Tibial artery (tissue), 4 donors: ENCODE data around the gene CDH24.

Experiments
- DNase-seq, 2 donors: peaks; one replicate each; pipeline ENCODE4 v3.0.0-alpha.2; 2019
- H3K27ac ChIP-seq, 2 donors: fragments of 200-600 bp; sonication (generic) in 1 of 2; 1 replicate in 1 of 2; 2 replicates in 1 of 2; pipeline ENCODE4 v1.5.1; 2018 to 2019; ENCODE audit warnings: mild to moderate bottlenecking in 1 of 2
- H3K27me3 ChIP-seq, 2 donors: fragments of 200-600 bp; sonication (generic) in 1 of 2; one replicate each; pipeline versions ENCODE4 v1.5.1 to v1.6.0; 2016 to 2019
- H3K36me3 ChIP-seq, 3 donors: fragments of 200-600 bp; sonication (generic) in 2 of 3; one replicate each; pipeline ENCODE4 v1.5.1; 2016 to 2019; ENCODE audit warnings: mild to moderate bottlenecking in 2 of 3
- H3K4me1 ChIP-seq, 4 donors: fragments of 200-600 bp; sonication (generic) in 2 of 4; 1 replicate in 3 of 4; 2 replicates in 1 of 4; pipeline ENCODE4 v1.5.1; 2016 to 2019
- H3K4me3 ChIP-seq, 2 donors: fragments of 200-600 bp; sonication (generic) in 1 of 2; 1 replicate in 1 of 2; 2 replicates in 1 of 2; pipeline ENCODE4 v1.5.1; 2018 to 2019; ENCODE audit warnings: mild to moderate bottlenecking in 2 of 2
- H3K9me3 ChIP-seq, 3 donors: fragments of 200-600 bp; sonication (generic) in 1 of 3; one replicate each; pipeline ENCODE4 v1.5.1; 2016 to 2019
- CTCF ChIP-seq, 2 experiments: fragments of 200-600 bp in 1 of 2; fragments of 450-650 bp in 1 of 2; IDR thresholded peaks; one replicate each; pipeline ENCODE4 v1.5.1; 2017 to 2019; ENCODE audit warnings: antibody characterized with exemption in 2 of 2, mild to moderate bottlenecking in 1 of 2, moderate library complexity in 1 of 2
- intact Hi-C: fragments of 100-400 bp; cut with DNase I; formaldehyde crosslinking; loops from one replicate; pipeline ENCODE4 v1.15.0; 2023; ENCODE audit warnings: low total_unique reads

The CDH24 gene

GRCh38 chr14:23103581-23103980 lies 46.3 kb upstream of the CDH24 start:
- Histone ChIP-seq H3K36me3 (peaks cover 9 to 10% (median 10%) of the 10 kb centered on the region in 3 donors), H3K27ac (no peak overlapping the region), H3K4me1 (no peaks in the 10 kb centered on the region), H3K9me3 (no peaks in the 10 kb centered on the region), H3K4me3 (no peak overlapping the region), H3K27me3 (no peaks in the 10 kb centered on the region)
- DNase-seq = no peak
- intact Hi-C loops = no loop called here
- TF ChIP-seq CTCF (IDR thresholded peaks at IDR 0.05) = no peak

- Histone ChIP-seq H3K4me1 (peaks cover 0 to 3% (median under 1%) of the 10 kb centered on the region in 4 donors), H3K36me3 (peaks cover 17 to 18% (median 17%) of the 10 kb centered on the region in 3 donors), H3K27me3 (no peaks in the 10 kb centered on the region), H3K27ac (no peak overlapping the region), H3K4me3 (no peak overlapping the region), H3K9me3 (no peaks in the 10 kb centered on the region)
- no peak for TF ChIP-seq CTCF (IDR thresholded peaks at IDR 0.05)
- intact Hi-C loops = no loop called here
- no peak for DNase-seq
These were observed 45.5 kb upstream of the CDH24 start for GRCh38 chr14:23102801-23103200.

DNA sequence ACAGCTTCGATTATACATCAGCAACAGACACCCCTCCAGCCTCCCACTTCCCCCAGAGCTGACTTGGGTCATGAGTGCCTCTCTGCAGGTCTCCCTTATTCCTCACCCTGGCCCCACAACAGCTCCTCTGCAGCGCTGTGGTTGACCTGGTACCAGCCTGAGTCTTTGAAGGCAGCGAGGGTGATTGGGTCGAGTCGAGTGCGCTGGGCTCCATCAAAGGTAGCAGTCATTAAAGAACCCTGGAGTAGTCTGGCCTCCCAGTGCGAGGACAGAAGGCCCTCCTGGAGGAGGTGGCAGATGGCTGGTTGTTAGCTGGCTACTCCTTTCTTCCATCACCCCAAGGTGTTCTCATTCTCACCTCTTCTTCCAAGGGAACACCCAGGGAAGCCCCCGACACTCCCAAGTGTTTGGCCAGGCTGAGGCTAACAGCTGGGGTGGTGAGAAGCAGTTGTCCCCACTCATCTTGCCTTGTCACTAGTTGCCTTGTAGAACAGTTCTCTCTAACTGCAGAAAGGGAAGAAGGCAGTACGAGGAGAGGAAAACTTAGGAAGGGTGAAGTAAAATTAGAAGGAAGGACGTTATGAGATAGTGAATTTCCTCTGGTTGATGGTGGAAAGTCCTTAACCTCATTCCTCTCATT lies 44.8 kb upstream of the CDH24 start:
- Histone ChIP-seq H3K27ac (no peak overlapping the region), H3K36me3 (peaks cover 22% of the 10 kb centered on the region in 3 donors), H3K27me3 (no peaks in the 10 kb centered on the region), H3K4me1 (peaks cover 0 to 10% (median 6%) of the 10 kb centered on the region in 4 donors), H3K9me3 (no peaks in the 10 kb centered on the region), H3K4me3 (no peak overlapping the region)
- DNase-seq = peak in 1 of 2 donors; percentile 46
- intact Hi-C loops = no loop called here
- no peak for TF ChIP-seq CTCF (IDR thresholded peaks at IDR 0.05)

GRCh38 chr14:23101213-23101970 lies 44.1 kb upstream of the CDH24 start:
- Histone ChIP-seq H3K36me3 (peaks cover 22% of the 10 kb centered on the region in 3 donors), H3K4me1 (peaks cover 0 to 17% (median 13%) of the 10 kb centered on the region in 4 donors), H3K9me3 (no peaks in the 10 kb centered on the region), H3K4me3 (no peak overlapping the region), H3K27ac (no peak overlapping the region), H3K27me3 (no peaks in the 10 kb centered on the region)
- no peak for TF ChIP-seq CTCF (IDR thresholded peaks at IDR 0.05)
- DNase-seq = no peak
- intact Hi-C loops = no loop called here

GRCh38 chr14:23099212-23099861 lies 42.0 kb upstream of the CDH24 start:
- peaks cover 22% of the 10 kb centered on the region in 3 donors for H3K36me3 ChIP-seq
- H3K27me3 ChIP-seq = no peaks in the 10 kb centered on the region
- peak in 1 of 2 donors; percentile 53 for DNase-seq
- no peak for TF ChIP-seq CTCF (IDR thresholded peaks at IDR 0.05)
- no peak overlapping the region for H3K27ac ChIP-seq
- no peaks in the 10 kb centered on the region for H3K9me3 ChIP-seq
- H3K4me1 ChIP-seq = peaks cover 0 to 19% (median 14%) of the 10 kb centered on the region in 4 donors
- no peak overlapping the region for H3K4me3 ChIP-seq
- intact Hi-C loops = no loop called here
